Kidney (tissue), 14 donors: ENCODE results near the gene FAM222A. TPM values are rescaled to one million over a fixed set of nuclear protein-coding genes. Genes with fewer than 3 reads are reported as not detected.

Source experiments
- DNase-seq, 5 donors: peaks; one replicate each; pipeline ENCODE4 v3.0.0-alpha.2; 2013 to 2020
- FAIRE-seq: peaks from 2 replicates; lab custom pipeline; 2012; peaks lifted over from hg19 to GRCh38; lab: Jason Lieb, UNC
- H3K27ac ChIP-seq, 2 donors: one replicate each; pipeline ENCODE4 v1.7.0; 2013; ENCODE audit warnings: low read depth in 2 of 2, low read length in 2 of 2, inconsistent platforms in 1 of 2
- H3K27me3 ChIP-seq: one replicate; pipeline ENCODE4 v1.7.1; 2013; ENCODE audit warnings: low read length, inconsistent platforms; ENCODE audit not compliant: control insufficient read depth, insufficient read depth
- H3K36me3 ChIP-seq, 3 donors: one replicate each; pipeline versions ENCODE4 v1.7.0 to v1.7.1; 2013; ENCODE audit warnings: low read length in 3 of 3, control low read depth in 1 of 3, inconsistent platforms in 1 of 3; ENCODE audit not compliant: insufficient read depth in 3 of 3, control insufficient read depth in 2 of 3
- H3K4me1 ChIP-seq, 3 donors: one replicate each; pipeline versions ENCODE4 v1.7.0 to v1.7.1; 2013; ENCODE audit warnings: low read length in 3 of 3, inconsistent platforms in 1 of 3, low read depth in 1 of 3; ENCODE audit not compliant: control insufficient read depth in 2 of 3, insufficient read depth in 2 of 3
- H3K4me3 ChIP-seq, 3 donors: one replicate each; pipeline versions ENCODE4 v1.7.0 to v1.8.1; 2013; ENCODE audit warnings: low read length in 3 of 3, control low read depth in 1 of 3, inconsistent platforms in 1 of 3
- H3K9ac ChIP-seq, 3 donors: one replicate each; pipeline versions ENCODE4 v1.7.0 to v1.7.1; 2013; ENCODE audit warnings: low read length in 3 of 3, control low read depth in 1 of 3, inconsistent platforms in 1 of 3
- H3K9me3 ChIP-seq, 3 donors: one replicate each; pipeline versions ENCODE4 v1.7.0 to v1.7.1; 2013; ENCODE audit warnings: low read length in 3 of 3, control low read depth in 1 of 3, inconsistent platforms in 1 of 3; ENCODE audit not compliant: control insufficient read depth in 2 of 3, insufficient read depth in 1 of 3
- intact Hi-C: fragments of 100-400 bp; cut with DNase I; formaldehyde crosslinking; loops from one replicate; pipeline ENCODE4 v1.11.1; 2022
- polyA plus RNA-seq: library from polyadenylated mRNA; stranded (reverse); fragments of 350-450 nt; fragmentation: Illumina TruSeq; extraction: RNeasy Lipid Tissue Mini Kit (QIAGEN cat#74804); gene quantifications from one replicate; pipeline ENCODE4 v1.2.3, GENCODE V29; 2014; ENCODE audit warnings: low read depth, low replicate concordance; ENCODE audit not compliant: insufficient read depth
- total RNA-seq: library from RNA; stranded (reverse); fragmentation: NEBNext Ultra II Directional; extraction: Animal tissue kit (Norgen Biotek cat#: 25700); gene quantifications from one replicate; pipeline ENCODE4 v1.2.1, GENCODE V29; 2021
- TF ChIP-seq, protein P1 (sequence below): IDR thresholded peaks from 3 replicates; pipeline ENCODE4 v1.5.1; 2012; ENCODE audit warnings: mild to moderate bottlenecking, moderate library complexity, borderline replicate concordance; ENCODE audit not compliant: insufficient read depth; ENCODE audit errors: extremely low read depth
- donor health status: control.
- donor health status: control.
- donor health status: control.
- donor health status: control.
- donor health status: control.
- donor health status: DM: yes; HTN: yes; CAD: no.
- donor health status: Normal renal cell carcinoma (clear cell type).

Gene FAM222A
- total and polyA plus RNA-seq, 2 donors from 2014 or later, result 3.7 to 12.5 TPM

DNA sequence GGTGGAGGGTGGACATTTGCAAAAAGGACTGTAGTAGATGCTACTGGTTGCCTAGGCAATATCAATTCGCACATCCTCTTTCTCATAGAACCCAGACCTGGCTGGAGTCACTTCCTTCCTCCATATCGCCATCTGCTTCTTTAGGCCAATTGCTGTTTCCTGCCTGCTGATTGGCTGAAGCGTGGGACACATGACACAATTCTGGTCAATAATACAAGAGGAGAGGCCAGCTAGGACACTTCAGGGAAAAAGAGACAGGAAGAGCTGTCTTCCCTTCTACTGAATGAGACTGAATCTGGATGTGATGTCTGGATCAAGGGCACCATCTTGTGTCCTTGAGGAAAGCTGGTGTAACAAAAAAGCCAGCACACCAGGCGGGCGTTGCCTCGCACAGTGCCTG is 65.8 kb downstream of the FAM222A start:
- Histone ChIP-seq H3K27ac (no peak overlapping the region), H3K9ac (no peak overlapping the region), H3K27me3 (no peaks in the 10 kb centered on the region), H3K4me3 (no peak overlapping the region), H3K4me1 (no peaks in the 10 kb centered on the region), H3K36me3 (peaks cover 0 to 8% (median 6%) of the 10 kb centered on the region in 3 donors), H3K9me3 (no peaks in the 10 kb centered on the region)
- DNase-seq (peak in 1 of 5 donors; percentile 26), FAIRE-seq (no peak)
- intact Hi-C loops, result loop anchor here (10.0 kb wide), 1 partner anchor 255 kb away; no protein-coding TSS in a partner anchor
- TF ChIP-seq, protein P1, sequence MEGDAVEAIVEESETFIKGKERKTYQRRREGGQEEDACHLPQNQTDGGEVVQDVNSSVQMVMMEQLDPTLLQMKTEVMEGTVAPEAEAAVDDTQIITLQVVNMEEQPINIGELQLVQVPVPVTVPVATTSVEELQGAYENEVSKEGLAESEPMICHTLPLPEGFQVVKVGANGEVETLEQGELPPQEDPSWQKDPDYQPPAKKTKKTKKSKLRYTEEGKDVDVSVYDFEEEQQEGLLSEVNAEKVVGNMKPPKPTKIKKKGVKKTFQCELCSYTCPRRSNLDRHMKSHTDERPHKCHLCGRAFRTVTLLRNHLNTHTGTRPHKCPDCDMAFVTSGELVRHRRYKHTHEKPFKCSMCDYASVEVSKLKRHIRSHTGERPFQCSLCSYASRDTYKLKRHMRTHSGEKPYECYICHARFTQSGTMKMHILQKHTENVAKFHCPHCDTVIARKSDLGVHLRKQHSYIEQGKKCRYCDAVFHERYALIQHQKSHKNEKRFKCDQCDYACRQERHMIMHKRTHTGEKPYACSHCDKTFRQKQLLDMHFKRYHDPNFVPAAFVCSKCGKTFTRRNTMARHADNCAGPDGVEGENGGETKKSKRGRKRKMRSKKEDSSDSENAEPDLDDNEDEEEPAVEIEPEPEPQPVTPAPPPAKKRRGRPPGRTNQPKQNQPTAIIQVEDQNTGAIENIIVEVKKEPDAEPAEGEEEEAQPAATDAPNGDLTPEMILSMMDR, result no peak

DNA sequence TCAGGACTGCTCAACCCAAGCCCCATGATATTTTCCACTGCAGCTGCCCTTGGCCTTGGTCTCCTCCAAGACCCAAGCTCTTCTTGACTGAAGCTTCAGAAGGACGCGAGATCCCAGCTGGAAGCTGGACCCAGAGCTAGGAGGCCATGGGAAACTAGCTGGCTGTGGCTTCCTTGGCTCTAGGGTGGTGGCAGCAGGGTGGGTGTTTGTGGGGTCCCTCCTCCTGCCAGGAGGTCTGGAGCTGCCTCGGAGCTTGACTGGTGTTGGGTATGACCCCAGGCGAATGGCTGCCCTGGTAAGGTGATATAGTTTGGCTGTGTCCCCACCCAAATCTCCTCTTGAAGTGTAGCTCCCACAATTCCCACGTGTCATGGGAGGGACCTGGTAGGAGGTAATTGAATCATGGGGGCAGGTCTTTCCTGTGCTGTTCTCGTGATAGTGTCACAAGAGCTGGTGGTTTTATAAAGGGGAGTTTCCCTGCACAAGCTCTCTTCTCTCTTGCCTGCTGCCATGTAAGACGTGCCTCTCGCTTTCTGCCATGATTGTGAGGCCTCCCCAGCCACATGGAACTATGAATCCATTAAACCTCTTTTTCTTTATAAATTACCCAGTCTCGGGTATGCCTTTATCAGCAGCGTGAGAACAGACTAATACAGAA is 68.2 kb downstream of the FAM222A start:
- DNase-seq, result peak in 1 of 5 donors; percentile 18

GRCh38 chr12:109782326-109782703 is 68.7 kb downstream of the FAM222A start:
- H3K36me3 ChIP-seq, result peaks cover 0 to 13% (median 10%) of the 10 kb centered on the region in 3 donors
- H3K27me3 ChIP-seq, result no peaks in the 10 kb centered on the region
- no peaks in the 10 kb centered on the region for H3K9me3 ChIP-seq
- H3K4me1 ChIP-seq, result no peaks in the 10 kb centered on the region
- no peak overlapping the region for H3K9ac ChIP-seq
- DNase-seq (no peak), FAIRE-seq (no peak)
- intact Hi-C loops, result no loop called here
- H3K4me3 ChIP-seq, result no peak overlapping the region
- H3K27ac ChIP-seq, result no peak overlapping the region
- TF ChIP-seq, protein P1, result no peak

More for the DNA sequence above, 68.2 kb downstream of the FAM222A start:
- Histone ChIP-seq H3K27ac (no peak overlapping the region), H3K36me3 (peaks cover 0 to 13% (median 9%) of the 10 kb centered on the region in 3 donors), H3K9ac (no peak overlapping the region), H3K9me3 (no peaks in the 10 kb centered on the region), H3K4me3 (no peak overlapping the region), H3K27me3 (no peaks in the 10 kb centered on the region), H3K4me1 (no peaks in the 10 kb centered on the region)
- TF ChIP-seq, protein P1, result no peak
- intact Hi-C loops, result no loop called here
- FAIRE-seq, result no peak
